SK-N-SH treated with all-trans-retinoic acid at 6 μM for 48 hours (cell line): ENCODE measurements around the gene TLE4.

Experiments
- ATAC-seq: fragments of 200-7000 bp; cut with Tn5 transposase; 3 replicates; pipeline ENCODE4 v1.9.1; 2020; ENCODE audit warnings: mild to moderate bottlenecking, moderate library complexity
- ARNTL ChIP-seq: fragments of 450-650 bp; formaldehyde crosslinking; IDR thresholded peaks from 2 replicates; pipeline ENCODE4 v1.5.0; 2020; ENCODE audit warnings: low read depth, mild to moderate bottlenecking, moderate library complexity, borderline replicate concordance
- CSDC2 ChIP-seq: fragments of 250-450 bp; sonication (Bioruptor Pico); IDR thresholded peaks from 2 replicates; pipeline ENCODE4 v1.5.0; 2020; ENCODE audit warnings: mild to moderate bottlenecking, moderate library complexity
- CSRNP3 ChIP-seq: fragments of 250-450 bp; sonication (Bioruptor Pico); IDR thresholded peaks from 2 replicates; pipeline ENCODE4 v1.5.1; 2021; ENCODE audit warnings: mild to moderate bottlenecking, moderate library complexity
- ESRRG ChIP-seq: fragments of 250-450 bp; sonication (Bioruptor Pico); IDR thresholded peaks from 2 replicates; pipeline ENCODE4 v1.6.1; 2021; ENCODE audit warnings: mild to moderate bottlenecking
- GLIS3 ChIP-seq: fragments of 250-450 bp; sonication (Bioruptor Pico); IDR thresholded peaks from 2 replicates; pipeline ENCODE4 v1.5.0; 2020; ENCODE audit warnings: mild to moderate bottlenecking, moderate library complexity
- ISL1 ChIP-seq: fragments of 250-450 bp; sonication (Bioruptor Pico); IDR thresholded peaks from 2 replicates; pipeline ENCODE4 v2.1.2; 2022; ENCODE audit warnings: mild to moderate bottlenecking, moderate library complexity
- OSR1 ChIP-seq: fragments of 250-450 bp; sonication (Bioruptor Pico); IDR thresholded peaks from 2 replicates; pipeline ENCODE4 v1.8.0; 2022; ENCODE audit warnings: moderate library complexity, mild to moderate bottlenecking, inconsistent platforms
- PATZ1 ChIP-seq: fragments of 250-450 bp; sonication (Bioruptor Pico); IDR thresholded peaks from 2 replicates; pipeline ENCODE4 v1.8.0; 2020; ENCODE audit warnings: mild to moderate bottlenecking, moderate library complexity, borderline replicate concordance
- PPARA ChIP-seq: fragments of 250-450 bp; sonication (Bioruptor Pico); IDR thresholded peaks from 2 replicates; pipeline ENCODE4 v1.5.0; 2020; ENCODE audit warnings: mild to moderate bottlenecking, borderline replicate concordance
- RARB ChIP-seq: fragments of 250-450 bp; sonication (Bioruptor Pico); IDR thresholded peaks from 2 replicates; pipeline ENCODE4 v1.8.0; 2021; ENCODE audit warnings: mild to moderate bottlenecking, moderate library complexity
- SNAI2 ChIP-seq: fragments of 250-450 bp; sonication (Bioruptor Pico); IDR thresholded peaks from 2 replicates; pipeline ENCODE4 v1.5.0; 2020; ENCODE audit warnings: mild to moderate bottlenecking, moderate library complexity
- TCF4 ChIP-seq: fragments of 250-450 bp; sonication (Bioruptor Pico); IDR thresholded peaks from 2 replicates; pipeline ENCODE4 v1.8.0; 2021; ENCODE audit warnings: mild to moderate bottlenecking, moderate library complexity, borderline replicate concordance
- TOX ChIP-seq: fragments of 250-450 bp; sonication (Bioruptor Pico); IDR thresholded peaks from 2 replicates; pipeline ENCODE4 v1.8.0; 2021; ENCODE audit warnings: mild to moderate bottlenecking, moderate library complexity, borderline replicate concordance
- TSHZ2 ChIP-seq: fragments of 250-450 bp; sonication (Bioruptor Pico); IDR thresholded peaks from 2 replicates; pipeline ENCODE4 v1.5.0; 2020; ENCODE audit warnings: mild to moderate bottlenecking, moderate library complexity
- ZC3H10 ChIP-seq: fragments of 250-450 bp; sonication (Bioruptor Pico); IDR thresholded peaks from 2 replicates; pipeline ENCODE4 v1.5.1; 2021; ENCODE audit warnings: mild to moderate bottlenecking, moderate library complexity
- ZFP3 ChIP-seq: fragments of 250-450 bp; sonication (Bioruptor Pico); IDR thresholded peaks from 2 replicates; pipeline ENCODE4 v1.5.0; 2020; ENCODE audit warnings: mild to moderate bottlenecking, moderate library complexity
- ZFP30 ChIP-seq: fragments of 450-650 bp; formaldehyde crosslinking; IDR thresholded peaks from 2 replicates; pipeline ENCODE4 v1.5.0; 2022; ENCODE audit warnings: mild to moderate bottlenecking, moderate library complexity
- ZNF70 ChIP-seq: fragments of 450-650 bp; formaldehyde crosslinking; IDR thresholded peaks from 2 replicates; pipeline ENCODE4 v1.5.0; 2020; ENCODE audit warnings: mild to moderate bottlenecking, moderate library complexity
- ZNF8 ChIP-seq: fragments of 450-650 bp; formaldehyde crosslinking; IDR thresholded peaks from 2 replicates; pipeline ENCODE4 v1.5.0; 2020; ENCODE audit warnings: mild to moderate bottlenecking, moderate library complexity

The TLE4 gene

GRCh38 chr9:79719989-79720388 is 148.2 kb downstream of the TLE4 start (continued):
- TF ChIP-seq CSRNP3 (no peak), GLIS3 (CRISPR knock-in tag) (no peak), OSR1 (CRISPR knock-in tag) (no peak)

- no peak; the same call in 2 of the 3 replicates for ATAC-seq
- TF ChIP-seq ZNF8 (CRISPR knock-in tag), result no peak
- no peak for TF ChIP-seq SNAI2 (CRISPR knock-in tag)
- TF ChIP-seq OSR1 (CRISPR knock-in tag), result no peak
- no peak for TF ChIP-seq ESRRG (CRISPR knock-in tag)
- no peak for TF ChIP-seq TCF4
Observed at GRCh38 chr9:79731171-79731890, 159.6 kb downstream of the TLE4 start.

DNA sequence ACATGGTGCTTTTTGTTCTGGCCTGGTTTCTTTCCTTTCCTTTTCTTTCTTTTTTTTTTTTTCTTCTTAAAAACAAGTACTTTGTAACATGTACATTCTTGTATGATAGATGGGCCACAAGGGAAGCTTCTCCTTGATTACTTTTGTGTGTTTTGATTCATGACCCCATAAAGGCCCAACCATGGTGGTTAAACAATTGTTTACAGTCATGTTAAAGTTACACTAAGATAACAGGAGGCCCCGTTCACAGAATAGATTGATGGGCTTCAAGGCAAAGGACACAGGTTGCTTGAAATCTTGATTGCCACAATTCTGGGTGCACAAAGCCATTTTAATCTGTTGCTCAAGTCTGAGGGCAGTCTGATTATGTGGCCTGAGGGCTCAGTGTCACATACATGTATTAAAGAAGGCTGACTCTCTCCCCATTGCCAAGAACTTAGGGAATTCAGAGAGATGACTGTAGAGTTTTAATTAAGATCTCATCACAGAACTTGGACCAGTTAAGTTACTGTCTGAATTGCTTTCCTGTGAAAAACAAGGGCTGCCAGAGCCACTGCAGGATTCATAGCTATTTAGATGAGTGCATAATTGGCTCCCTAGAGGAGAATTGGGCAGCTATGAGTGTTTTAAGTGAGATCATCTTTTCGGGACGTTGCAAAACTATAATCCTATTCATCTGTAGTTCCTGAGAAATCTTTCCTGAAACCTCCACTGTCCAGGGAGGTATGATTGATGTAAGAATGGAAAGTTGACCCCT is 163.4 kb downstream of the TLE4 start:
- ATAC-seq, result no peak
- TF ChIP-seq ZNF8 (CRISPR knock-in tag), result no peak
- TF ChIP-seq ZFP30 (CRISPR knock-in tag), result no peak
- TF ChIP-seq CSDC2 (CRISPR knock-in tag), result no peak

DNA sequence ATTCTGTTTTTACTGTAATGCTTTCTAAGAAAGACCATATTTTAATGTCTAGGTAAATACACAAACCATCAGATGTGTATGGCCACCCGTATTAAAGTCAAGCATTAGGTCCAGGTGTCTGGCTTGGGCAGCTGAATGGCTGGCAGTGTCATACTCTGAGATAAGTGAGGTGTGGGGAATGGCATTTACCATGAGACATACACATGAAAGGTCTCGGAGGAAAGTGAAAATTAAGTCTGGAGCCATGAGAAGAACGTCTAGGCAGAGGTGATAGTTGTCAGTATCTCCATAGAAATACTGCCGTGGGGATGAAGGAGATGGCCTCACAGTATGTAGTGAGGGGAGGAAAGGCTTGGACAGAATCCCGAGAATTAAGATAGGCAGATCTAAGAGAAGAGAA is 164.3 kb downstream of the TLE4 start:
- TF ChIP-seq ESRRG (CRISPR knock-in tag) (no peak), RARB (CRISPR knock-in tag) (no peak), PATZ1 (no peak), ZFP3 (CRISPR knock-in tag) (no peak), OSR1 (CRISPR knock-in tag) (no peak), TSHZ2 (CRISPR knock-in tag) (no peak), ARNTL (CRISPR knock-in tag) (no peak), ZC3H10 (no peak), TOX (CRISPR knock-in tag) (no peak), PPARA (CRISPR knock-in tag) (no peak), ZNF70 (CRISPR knock-in tag) (no peak), SNAI2 (CRISPR knock-in tag) (no peak), CSDC2 (CRISPR knock-in tag) (no peak), CSRNP3 (no peak), ISL1 (CRISPR knock-in tag) (no peak), ZFP30 (CRISPR knock-in tag) (no peak), TCF4 (no peak)
- ATAC-seq, result no peak
